ENCODE results near the gene SELENOO. TPM values are rescaled to one million over a fixed set of nuclear protein-coding genes. Genes with fewer than 3 reads are reported as not detected.
A peak's percentile ranks its signal among the peaks of the same experiment; 100 is the strongest.

Gene SELENOO
- total and polyA plus RNA-seq, 2 of the 13 experiments (the other 11 are each of a cell fraction or from before 2014, with no cell fraction given) = 14.4 to 19.0 TPM

DNA sequence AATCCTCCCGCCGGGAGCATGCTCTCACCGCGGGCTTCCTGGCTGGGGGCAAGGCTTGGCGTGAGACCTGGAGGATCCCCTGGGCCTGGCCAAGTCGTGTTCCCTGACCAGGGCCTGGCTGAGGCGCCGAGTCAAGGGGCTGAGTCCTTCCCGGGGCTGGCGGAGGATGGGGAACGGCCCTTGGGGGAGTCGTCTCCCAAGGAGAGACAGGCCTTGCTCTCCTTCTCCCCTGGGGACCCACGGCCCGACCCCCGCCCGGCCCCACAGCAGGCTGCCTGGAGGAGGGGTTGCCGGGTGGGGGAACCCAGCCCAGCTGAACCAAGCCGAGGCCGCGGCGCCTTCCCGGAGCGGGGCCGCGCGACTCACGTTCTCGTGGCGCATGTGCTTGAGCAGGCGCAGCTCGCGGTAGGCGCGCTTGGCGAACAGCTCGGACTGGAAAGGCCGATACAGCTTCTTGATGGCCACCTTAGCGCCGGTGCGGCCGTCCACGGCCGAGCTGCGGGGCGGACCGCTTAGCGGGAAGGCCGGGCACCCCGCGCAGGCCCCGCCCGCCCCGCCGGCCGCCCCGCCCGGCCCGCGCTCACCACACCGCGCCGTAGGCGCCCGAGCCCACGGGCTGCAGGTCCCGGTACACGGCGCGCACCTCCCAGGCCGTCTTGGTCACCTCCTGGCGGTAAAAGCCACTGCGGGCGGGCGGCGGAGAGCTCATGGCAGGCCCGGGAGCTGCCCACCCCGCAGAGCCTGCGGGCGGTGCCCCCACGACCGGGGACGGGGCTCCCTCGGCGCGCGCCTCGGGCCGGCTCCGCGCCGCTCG, 60.2 kb downstream of the SELENOO start (continued):
- TF ChIP-seq NFYC (CRISPR knock-in tag; IDR thresholded peaks at IDR 0.05) (no peak), ZFX (CRISPR knock-in tag; IDR thresholded peaks at IDR 0.05; ENCODE audit: low read depth) (peak; percentile 74), ELF1 (CRISPR knock-in tag; IDR thresholded peaks at IDR 0.05) (no peak), POLR2A (IDR thresholded peaks at IDR 0.05; ENCODE audit: insufficient read depth in 1 of 2, low read depth in 2 of 2, low read length in 2 of 2) (no peak), SP5 (CRISPR knock-in tag; IDR thresholded peaks at IDR 0.05; ENCODE audit: borderline replicate concordance, low read depth) (0 out of 2 replicates have a peak, but pooled peaks have one; percentile 24), ZNF12 (CRISPR knock-in tag; IDR thresholded peaks at IDR 0.05) (no peak), ONECUT2 (CRISPR knock-in tag; IDR thresholded peaks at IDR 0.05) (no peak), TMF1 (CRISPR knock-in tag; IDR thresholded peaks at IDR 0.05; ENCODE audit: low read depth) (no peak; the same call in 1 of the 2 replicates), ZNF83 (CRISPR knock-in tag; IDR thresholded peaks at IDR 0.05; ENCODE audit: borderline replicate concordance) (0 out of 2 replicates have a peak, but pooled peaks have one; percentile 51), ARID2 (CRISPR knock-in tag; IDR thresholded peaks at IDR 0.05; ENCODE audit: borderline replicate concordance) (no peak), SOX13 (IDR thresholded peaks at IDR 0.05) (no peak), SOX13 (CRISPR knock-in tag; conservative IDR thresholded peaks at IDR 0.05 in 1 of 2, IDR thresholded peaks at IDR 0.05 in 1 of 2) (no peak), ZNF207 (IDR thresholded peaks at IDR 0.05; ENCODE audit: borderline replicate concordance) (no peak), SRF (IDR thresholded peaks at IDR 0.05; ENCODE audit: low read depth, low read length) (no peak), ZNF788 (CRISPR knock-in tag; IDR thresholded peaks at IDR 0.05; ENCODE audit: borderline replicate concordance) (no peak), NPAS2 (CRISPR knock-in tag; IDR thresholded peaks at IDR 0.05; ENCODE audit: borderline replicate concordance) (no peak), SETDB1 (CRISPR knock-in tag; IDR thresholded peaks at IDR 0.05; ENCODE audit: borderline replicate concordance) (no peak), THAP9 (CRISPR knock-in tag; IDR thresholded peaks at IDR 0.05; ENCODE audit: borderline replicate concordance) (no peak)
- TF ChIP-seq, protein P1, sequence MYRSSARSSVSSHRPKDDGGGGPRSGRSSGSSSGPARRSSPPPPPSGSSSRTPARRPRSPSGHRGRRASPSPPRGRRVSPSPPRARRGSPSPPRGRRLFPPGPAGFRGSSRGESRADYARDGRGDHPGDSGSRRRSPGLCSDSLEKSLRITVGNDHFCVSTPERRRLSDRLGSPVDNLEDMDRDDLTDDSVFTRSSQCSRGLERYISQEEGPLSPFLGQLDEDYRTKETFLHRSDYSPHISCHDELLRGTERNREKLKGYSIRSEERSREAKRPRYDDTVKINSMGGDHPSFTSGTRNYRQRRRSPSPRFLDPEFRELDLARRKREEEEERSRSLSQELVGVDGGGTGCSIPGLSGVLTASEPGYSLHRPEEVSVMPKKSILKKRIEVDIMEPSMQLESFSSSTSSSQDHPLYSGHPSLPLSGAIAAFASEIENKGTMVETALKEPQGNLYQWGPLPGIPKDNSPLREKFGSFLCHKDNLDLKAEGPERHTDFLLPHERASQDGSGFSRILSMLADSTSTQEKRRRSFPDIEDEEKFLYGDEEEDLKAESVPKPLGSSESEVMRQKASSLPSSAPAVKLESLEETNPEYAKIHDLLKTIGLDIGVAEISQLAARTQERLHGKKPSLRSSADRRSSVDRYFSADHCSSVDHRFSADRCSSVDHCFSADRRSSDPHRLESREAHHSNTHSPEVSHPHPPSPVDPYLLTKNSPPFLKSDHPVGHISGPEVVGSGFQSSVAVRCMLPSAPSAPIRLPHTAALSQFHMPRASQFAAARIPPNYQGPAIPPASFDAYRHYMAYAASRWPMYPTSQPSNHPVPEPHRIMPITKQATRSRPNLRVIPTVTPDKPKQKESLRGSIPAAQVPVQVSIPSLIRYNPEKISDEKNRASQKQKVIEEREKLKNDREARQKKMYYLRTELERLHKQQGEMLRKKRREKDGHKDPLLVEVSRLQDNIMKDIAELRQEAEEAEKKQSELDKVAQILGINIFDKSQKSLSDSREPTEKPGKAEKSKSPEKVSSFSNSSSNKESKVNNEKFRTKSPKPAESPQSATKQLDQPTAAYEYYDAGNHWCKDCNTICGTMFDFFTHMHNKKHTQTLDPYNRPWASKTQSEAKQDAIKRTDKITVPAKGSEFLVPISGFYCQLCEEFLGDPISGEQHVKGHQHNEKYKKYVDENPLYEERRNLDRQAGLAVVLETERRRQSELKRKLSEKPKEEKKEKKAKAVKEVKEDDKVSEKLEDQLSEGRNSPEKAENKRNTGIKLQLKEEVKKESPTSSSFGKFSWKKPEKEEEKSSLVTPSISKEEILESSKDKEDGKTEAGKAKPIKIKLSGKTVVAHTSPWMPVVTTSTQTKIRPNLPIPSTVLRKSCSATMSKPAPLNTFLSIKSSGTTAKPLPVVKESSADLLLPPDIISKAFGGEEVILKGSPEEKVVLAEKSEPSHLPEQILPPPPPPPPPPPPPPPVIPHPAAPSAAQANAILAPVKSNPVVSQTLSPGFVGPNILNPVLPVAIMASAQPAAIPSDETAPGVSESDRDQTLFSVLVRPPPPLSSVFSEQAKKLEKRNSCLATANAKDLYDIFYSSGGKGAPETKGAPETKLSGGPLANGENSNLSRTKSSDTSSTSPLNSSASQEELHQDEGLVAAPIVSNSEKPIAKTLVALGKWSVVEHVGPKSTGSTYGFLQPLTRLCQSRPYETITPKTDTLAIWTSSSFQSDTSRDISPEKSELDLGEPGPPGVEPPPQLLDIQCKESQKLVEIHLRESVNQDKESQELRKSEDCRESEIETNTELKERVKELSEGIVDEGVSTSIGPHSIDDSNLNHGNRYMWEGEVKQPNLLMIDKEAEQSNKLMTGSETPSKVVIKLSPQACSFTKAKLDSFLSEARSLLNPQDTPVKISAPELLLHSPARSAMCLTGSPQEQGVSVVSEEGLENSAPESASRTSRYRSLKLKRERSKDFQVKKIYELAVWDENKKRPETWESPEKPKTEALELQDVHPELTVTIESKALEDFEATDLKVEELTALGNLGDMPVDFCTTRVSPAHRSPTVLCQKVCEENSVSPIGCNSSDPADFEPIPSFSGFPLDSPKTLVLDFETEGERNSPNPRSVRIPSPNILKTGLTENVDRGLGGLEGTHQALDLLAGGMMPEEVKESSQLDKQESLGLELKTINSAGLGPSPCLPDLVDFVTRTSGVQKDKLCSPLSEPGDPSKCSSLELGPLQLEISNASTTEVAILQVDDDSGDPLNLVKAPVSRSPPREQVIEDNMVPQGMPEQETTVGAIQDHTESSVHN (CRISPR knock-in tag; IDR thresholded peaks at IDR 0.05) = no peak

Data from HepG2 (cell line).